AG09309 (cell line): ENCODE data around the gene OR2AT4.

Experiments used
- DNase-seq: peaks from one replicate; pipeline ENCODE4 v3.0.0-alpha.2; 2010; ENCODE audit warnings: low read depth
- H3K4me3 ChIP-seq: 2 replicates; pipeline ENCODE4 v1.5.1; 2011; ENCODE audit warnings: mild to moderate bottlenecking, low read depth, low read length, moderate library complexity; ENCODE audit not compliant: control insufficient read depth
- TF ChIP-seq, protein P1 (sequence below): IDR thresholded peaks from 2 replicates; pipeline ENCODE4 v1.5.1; 2011; ENCODE audit warnings: mild to moderate bottlenecking, low read depth, low read length, inconsistent platforms; ENCODE audit not compliant: insufficient read depth, control insufficient read depth; ENCODE audit errors: missing control alignments

OR2AT4 gene

DNA sequence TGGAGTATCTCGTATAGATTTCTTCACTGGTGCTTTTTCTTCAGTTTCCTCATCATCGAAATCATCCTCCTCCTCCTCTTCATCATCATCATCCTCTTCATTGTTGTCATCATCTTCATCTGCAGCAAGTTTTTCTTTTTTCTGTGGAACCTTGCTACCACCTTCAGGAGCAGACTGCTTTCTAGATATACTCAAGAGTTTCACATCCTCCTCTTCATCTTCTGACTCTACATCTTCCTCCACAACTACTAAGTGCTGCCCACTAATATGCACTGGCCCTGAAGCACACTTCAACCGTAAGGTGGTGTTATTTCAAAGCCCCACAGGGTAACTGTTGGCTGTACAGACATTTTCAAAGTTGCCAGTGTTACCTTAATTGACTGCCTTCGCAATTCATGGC lies 17.1 kb downstream of the OR2AT4 start:
- no peak overlapping the region for H3K4me3 ChIP-seq
- TF ChIP-seq, protein P1, sequence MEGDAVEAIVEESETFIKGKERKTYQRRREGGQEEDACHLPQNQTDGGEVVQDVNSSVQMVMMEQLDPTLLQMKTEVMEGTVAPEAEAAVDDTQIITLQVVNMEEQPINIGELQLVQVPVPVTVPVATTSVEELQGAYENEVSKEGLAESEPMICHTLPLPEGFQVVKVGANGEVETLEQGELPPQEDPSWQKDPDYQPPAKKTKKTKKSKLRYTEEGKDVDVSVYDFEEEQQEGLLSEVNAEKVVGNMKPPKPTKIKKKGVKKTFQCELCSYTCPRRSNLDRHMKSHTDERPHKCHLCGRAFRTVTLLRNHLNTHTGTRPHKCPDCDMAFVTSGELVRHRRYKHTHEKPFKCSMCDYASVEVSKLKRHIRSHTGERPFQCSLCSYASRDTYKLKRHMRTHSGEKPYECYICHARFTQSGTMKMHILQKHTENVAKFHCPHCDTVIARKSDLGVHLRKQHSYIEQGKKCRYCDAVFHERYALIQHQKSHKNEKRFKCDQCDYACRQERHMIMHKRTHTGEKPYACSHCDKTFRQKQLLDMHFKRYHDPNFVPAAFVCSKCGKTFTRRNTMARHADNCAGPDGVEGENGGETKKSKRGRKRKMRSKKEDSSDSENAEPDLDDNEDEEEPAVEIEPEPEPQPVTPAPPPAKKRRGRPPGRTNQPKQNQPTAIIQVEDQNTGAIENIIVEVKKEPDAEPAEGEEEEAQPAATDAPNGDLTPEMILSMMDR: no peak
- DNase-seq: no peak

DNA sequence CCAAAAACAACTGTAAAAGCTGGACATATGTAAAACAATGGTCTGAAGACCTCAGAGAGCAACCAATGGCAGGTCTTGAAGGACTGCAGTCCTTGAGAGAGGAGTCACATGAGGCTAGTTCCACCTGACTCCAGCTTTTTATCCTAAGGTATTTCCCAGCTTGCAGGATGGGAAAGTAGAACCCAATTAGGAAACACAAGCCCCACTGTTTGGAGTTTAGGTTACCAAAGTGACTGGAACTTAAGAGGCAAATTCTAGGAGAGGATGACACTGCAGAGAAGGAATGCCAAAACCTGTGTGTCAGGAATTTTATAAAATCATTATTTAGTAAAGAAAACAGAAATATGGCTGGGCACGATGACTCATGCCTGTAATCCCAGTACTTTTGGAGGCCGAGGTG lies 18.4 kb downstream of the OR2AT4 start:
- TF ChIP-seq, protein P1: no peak
- H3K4me3 ChIP-seq: no peak overlapping the region
- no peak for DNase-seq

DNA sequence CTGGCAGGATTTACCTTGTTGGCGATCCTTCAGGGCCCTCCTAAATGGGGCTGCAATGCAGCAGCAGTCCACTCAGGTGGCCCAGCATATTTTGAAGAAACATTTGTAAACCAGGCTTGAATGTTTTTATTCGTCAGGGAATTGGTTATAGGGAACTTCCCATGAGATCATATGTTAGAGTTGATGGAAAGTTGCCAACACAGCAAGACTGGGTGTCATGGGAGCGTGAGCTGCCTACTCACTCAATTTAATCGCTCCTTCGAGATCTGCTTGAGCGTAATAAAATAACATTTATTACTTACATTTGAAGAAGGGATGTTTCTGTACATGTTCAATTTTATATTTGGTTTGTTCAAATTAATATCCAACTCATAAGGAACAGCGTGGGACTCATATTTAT lies 19.4 kb downstream of the OR2AT4 start:
- H3K4me3 ChIP-seq: no peak overlapping the region
- no peak for DNase-seq
- TF ChIP-seq, protein P1: no peak

DNA sequence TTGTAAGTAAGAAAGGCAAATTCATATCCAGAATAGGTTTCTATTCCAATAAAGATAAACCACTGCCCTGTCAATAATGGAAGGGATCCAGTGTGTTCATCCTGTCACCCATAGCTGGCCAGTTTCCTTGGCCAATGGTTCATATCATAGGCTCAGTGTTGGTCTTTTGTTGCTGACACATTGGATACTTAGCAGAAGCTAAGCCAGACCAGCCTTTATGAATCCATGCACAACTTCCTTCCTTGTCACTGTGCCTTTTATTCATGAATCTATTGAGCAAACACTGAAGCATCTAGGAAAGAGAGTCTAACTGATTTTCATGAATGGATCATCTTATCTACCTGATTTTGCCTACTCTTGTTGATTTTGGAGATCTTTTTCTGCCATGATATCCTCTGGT lies 20.0 kb downstream of the OR2AT4 start:
- TF ChIP-seq, protein P1: no peak
- no peak overlapping the region for H3K4me3 ChIP-seq
- no peak for DNase-seq

DNA sequence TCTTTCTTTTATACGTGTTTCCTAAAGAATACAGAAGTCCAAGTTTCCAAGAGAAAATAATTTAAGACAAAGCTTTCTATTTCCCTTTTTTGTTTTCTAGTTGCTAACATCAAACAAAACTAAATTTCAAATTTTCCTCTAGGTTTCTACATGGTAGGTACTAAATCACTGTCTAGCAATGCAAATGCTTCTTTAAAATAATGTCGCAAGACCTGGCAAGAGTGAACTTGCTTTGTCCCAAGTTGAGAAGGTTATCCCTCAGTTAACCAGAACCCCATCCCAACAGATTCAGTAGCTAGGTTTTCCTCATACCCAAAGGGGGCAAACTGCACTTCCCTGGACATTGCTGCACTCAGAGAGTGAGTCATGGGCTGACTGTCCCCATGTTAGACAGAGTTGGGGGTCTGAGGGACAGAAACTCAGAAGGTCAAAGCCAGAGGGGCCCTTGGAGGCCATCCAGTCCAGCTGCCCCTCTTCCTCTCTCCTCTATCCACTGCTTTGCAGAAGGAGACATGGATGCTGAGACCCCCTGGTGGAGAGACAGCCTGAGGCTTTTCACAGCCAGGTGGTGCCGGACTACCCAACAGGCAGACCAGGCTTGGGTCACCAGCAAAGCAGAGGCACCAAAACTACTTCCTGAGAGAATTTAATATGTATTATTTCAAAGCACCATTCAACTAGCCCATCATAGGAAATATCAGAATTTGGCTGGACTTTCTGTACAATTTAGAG lies 23.1 kb downstream of the OR2AT4 start:
- no peak overlapping the region for H3K4me3 ChIP-seq
- DNase-seq: no peak
- TF ChIP-seq, protein P1: no peak

DNA sequence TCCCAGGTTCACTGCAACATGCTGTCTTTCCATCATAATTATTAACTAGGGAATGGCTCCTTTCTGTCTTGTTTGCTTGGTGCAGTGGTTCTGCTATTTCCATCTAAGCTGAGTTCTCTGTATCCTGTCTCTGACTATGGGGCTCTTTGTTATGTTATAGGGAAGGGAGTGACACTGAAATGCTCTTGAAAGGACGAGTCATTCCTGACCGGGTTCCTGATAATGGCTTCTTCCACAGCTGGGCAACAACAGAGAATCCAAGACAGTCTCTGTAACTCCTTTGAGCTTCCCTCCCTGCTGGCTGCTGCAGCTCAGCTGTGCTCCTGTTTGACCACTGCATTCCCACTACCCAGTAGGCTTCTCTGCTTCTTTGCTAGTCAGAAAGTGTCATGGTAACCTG lies 24.1 kb downstream of the OR2AT4 start:
- TF ChIP-seq, protein P1: no peak
- no peak for DNase-seq
- no peak overlapping the region for H3K4me3 ChIP-seq
